Astrocyte of the cerebellum (primary cell): ENCODE data around the gene SLC44A1.

Experiments
- DNase-seq: peaks from one replicate; pipeline ENCODE4 v3.0.0-alpha.2; 2011; ENCODE audit warnings: low read depth
- H3K4me3 ChIP-seq: 2 replicates; pipeline ENCODE4 v1.5.1; 2011; ENCODE audit warnings: mild to moderate bottlenecking, low read depth, low read length, moderate library complexity
- CTCF ChIP-seq: IDR thresholded peaks from 2 replicates; pipeline ENCODE4 v1.5.1; 2012; ENCODE audit warnings: low read length, low read depth, moderate library complexity, mild to moderate bottlenecking; ENCODE audit errors: missing control alignments
- in situ Hi-C: cut with HindIII; loops from 2 replicates; pipeline ENCODE4 v1.10.0; 2017; ENCODE audit warnings: low sequenced_read_pairs

Gene SLC44A1

DNA sequence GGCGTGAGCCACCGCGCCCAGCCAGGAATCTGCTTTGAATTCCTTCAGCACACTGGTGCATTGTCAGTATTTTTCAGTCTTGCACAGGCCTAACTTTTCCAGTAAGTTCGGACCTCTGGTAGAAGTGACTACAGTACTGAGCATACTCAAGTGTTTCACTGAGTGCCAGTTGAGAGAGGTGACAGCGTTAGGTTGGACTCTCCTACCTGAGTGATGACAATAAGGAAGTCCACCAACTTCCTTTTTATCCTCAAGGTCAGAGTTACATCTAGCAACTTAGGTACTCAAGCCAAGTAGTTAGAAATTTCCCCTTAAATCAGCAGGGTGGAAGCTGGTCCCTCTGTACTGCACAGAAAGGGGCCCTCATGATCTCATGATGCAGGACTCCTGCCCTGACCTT is 177.4 kb downstream of the SLC44A1 start:
- H3K4me3 ChIP-seq = no peak overlapping the region
- DNase-seq = no peak
- in situ Hi-C loops = loop anchor here (25.0 kb wide), 1 partner anchor 560 kb away; no protein-coding TSS in a partner anchor
- no peak for TF ChIP-seq CTCF

DNA sequence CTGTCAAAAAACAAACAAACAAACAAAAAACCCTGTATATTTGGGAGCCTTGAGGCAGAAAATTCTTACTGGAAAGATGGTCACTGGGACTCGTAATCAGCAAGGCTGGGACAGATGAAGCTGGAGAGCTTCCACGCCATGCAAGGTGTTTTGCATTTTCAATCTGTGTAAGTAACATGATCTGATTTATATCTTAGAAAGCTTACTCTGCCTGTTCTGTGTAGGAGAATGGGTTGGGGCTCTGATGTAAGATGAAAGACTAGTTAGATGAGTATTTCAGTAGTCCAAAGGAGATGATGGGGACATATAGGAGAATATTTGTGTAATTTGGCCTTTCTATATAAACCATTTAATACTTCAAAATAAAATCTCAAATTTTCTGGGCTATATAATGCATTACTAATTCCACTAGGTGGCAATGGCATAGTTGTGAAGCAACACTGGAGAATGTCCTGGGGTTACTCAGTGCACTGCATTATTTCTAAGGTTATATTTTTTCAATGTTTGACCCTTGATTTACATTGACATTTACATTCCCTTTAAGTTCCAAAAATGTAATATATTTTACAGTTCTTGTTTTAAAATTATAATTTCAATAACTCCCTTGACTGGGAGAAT is 181.5 kb downstream of the SLC44A1 start:
- DNase-seq = no peak
- no peak overlapping the region for H3K4me3 ChIP-seq
- peak; percentile 50 for TF ChIP-seq CTCF
- in situ Hi-C loops = no loop called here

- in situ Hi-C loops = no loop called here
Observed at GRCh38 chr9:105426657-105427056, 182.2 kb downstream of the SLC44A1 start.

GRCh38 chr9:105431424-105432246 is 187.2 kb downstream of the SLC44A1 start:
- no peak for TF ChIP-seq CTCF

More at GRCh38 chr9:105426657-105427056, 182.2 kb downstream of the SLC44A1 start:
- TF ChIP-seq CTCF = no peak
- no peak overlapping the region for H3K4me3 ChIP-seq
- no peak for DNase-seq

DNA sequence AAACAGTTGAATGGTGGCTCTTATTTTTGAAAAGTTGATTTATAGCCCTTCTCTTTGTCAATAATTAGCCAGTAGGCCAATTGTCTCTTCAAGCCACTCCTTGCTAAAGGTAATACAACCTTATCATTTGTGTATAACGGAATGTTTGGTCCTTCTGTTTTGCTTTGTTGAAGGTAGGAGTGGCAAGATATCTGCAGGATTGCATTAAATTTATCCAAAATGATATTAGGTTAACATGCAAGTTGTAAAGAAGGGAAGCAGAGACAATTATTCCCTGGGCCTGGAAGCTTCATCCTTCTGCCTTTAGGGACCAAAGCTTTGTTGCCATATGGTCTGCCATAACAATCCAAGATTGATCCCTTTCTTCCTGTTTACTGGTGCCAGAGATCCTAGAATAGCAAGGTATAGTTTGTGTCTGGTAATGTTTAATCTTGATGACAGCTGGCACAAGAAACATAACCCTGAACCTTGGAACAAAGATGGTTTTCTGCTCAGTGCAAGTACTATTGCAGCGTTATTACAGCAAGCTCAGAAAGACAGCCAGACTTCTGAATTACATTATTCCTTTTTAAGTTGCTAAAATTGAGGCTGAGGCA is 187.9 kb downstream of the SLC44A1 start:
- no peak for TF ChIP-seq CTCF
- no peak for DNase-seq
- in situ Hi-C loops = no loop called here
- no peak overlapping the region for H3K4me3 ChIP-seq

More at GRCh38 chr9:105431424-105432246, 187.2 kb downstream of the SLC44A1 start:
- in situ Hi-C loops = no loop called here
- no peak for DNase-seq
- no peak overlapping the region for H3K4me3 ChIP-seq

DNA sequence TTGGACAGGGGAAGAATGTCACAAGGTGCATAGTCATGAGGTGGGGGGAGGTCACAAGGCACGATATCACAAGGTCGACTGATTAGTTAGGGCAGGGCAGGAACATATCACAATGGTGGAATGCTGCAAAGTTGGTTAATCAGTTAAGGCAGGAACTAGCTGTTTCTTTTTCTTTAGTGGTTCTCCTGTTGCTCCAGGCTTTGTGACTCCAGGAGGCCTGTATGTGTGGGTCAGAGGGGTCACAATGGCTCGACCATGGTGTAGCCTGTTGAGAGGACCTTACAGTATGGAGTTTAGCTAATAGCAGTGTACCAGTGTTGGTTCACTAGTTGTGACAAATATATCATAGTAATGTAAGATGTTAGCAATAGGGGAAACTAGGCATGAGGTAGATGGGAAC is 191.0 kb downstream of the SLC44A1 start:
- in situ Hi-C loops = no loop called here
- TF ChIP-seq CTCF = no peak

More for the DNA sequence above, 191.0 kb downstream of the SLC44A1 start:
- H3K4me3 ChIP-seq = no peak overlapping the region
- DNase-seq = no peak
